ENCODE data around the gene IL17RC. TPM values are rescaled to one million over a fixed set of nuclear protein-coding genes. Genes with fewer than 3 reads are reported as not detected.

The IL17RC gene
- total RNA-seq, 4 donors from 2014 or later = 14.8 to 67.3 (median 47.2) TPM

DNA sequence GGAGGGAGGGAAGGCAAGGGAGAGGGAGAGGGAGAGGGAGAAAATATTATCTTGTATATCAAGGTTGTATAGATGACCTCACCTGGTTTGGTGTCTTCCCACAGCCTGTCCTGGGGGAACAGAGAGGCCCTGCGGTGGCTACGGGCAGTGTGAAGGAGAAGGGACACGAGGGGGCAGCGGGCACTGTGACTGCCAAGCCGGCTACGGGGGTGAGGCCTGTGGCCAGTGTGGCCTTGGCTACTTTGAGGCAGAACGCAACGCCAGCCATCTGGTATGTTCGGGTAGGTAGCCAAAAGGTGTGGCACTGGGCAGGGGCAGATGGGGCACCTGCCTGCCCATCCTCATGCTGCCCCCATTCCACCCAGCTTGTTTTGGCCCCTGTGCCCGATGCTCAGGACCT lies 23.8 kb downstream of the IL17RC start:
- Histone ChIP-seq H3K36me3 (peaks cover 0 to 51% of the 10 kb centered on the region in 2 donors), H3K27me3 (no peaks in the 10 kb centered on the region), H3K4me3 (no peak overlapping the region), H3K9me3 (no peaks in the 10 kb centered on the region), H3K4me1 (peaks cover 4% of the 10 kb centered on the region in 2 donors), H3K27ac (no peak overlapping the region)
- no peak for DNase-seq
- TF ChIP-seq, protein P1, sequence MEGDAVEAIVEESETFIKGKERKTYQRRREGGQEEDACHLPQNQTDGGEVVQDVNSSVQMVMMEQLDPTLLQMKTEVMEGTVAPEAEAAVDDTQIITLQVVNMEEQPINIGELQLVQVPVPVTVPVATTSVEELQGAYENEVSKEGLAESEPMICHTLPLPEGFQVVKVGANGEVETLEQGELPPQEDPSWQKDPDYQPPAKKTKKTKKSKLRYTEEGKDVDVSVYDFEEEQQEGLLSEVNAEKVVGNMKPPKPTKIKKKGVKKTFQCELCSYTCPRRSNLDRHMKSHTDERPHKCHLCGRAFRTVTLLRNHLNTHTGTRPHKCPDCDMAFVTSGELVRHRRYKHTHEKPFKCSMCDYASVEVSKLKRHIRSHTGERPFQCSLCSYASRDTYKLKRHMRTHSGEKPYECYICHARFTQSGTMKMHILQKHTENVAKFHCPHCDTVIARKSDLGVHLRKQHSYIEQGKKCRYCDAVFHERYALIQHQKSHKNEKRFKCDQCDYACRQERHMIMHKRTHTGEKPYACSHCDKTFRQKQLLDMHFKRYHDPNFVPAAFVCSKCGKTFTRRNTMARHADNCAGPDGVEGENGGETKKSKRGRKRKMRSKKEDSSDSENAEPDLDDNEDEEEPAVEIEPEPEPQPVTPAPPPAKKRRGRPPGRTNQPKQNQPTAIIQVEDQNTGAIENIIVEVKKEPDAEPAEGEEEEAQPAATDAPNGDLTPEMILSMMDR (IDR thresholded peaks at IDR 0.05 in 4 of 5, conservative IDR thresholded peaks at IDR 0.05 in 1 of 5) = no peak
- TF ChIP-seq POLR2A (IDR thresholded peaks at IDR 0.05) = no peak
- ATAC-seq = no peak
- in situ Hi-C loops (cut with MboI; ENCODE audit: low sequenced_read_pairs in 4 of 4) (no loop called here), intact Hi-C loops (cut with DNase I; ENCODE audit: low total_unique reads) (no loop called here)

DNA sequence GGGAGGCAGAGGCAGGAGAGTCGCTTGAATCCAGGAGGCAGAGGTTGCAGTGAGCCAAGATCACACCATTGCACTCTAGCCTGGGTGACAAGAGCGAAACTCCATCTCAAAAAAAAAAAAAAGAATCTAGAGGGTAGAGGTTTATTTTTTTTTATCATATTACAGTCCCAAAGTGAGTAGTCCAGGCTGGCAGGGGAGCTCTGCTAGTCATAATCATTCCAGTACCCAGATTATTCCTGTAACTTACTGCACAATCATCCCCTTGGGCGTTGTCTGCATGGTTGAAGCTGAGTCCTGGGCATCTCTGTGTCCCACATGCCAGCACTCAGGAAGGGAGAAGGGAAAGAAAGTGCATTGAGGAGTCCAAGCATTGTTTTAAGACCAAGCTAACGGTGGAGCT lies 25.3 kb downstream of the IL17RC start:
- in situ Hi-C loops (cut with MboI; ENCODE audit: low sequenced_read_pairs in 4 of 4) = no loop called here
- DNase-seq (no peak), ATAC-seq (no peak)
- Histone ChIP-seq H3K4me3 (no peak overlapping the region), H3K4me1 (peaks cover 0 to 9% of the 10 kb centered on the region in 2 donors), H3K9me3 (no peaks in the 10 kb centered on the region), H3K36me3 (peaks cover 0 to 40% of the 10 kb centered on the region in 2 donors), H3K27me3 (no peaks in the 10 kb centered on the region), H3K27ac (no peak overlapping the region)
- intact Hi-C loops (cut with DNase I; ENCODE audit: low total_unique reads) = no loop called here
- TF ChIP-seq, protein P1 (IDR thresholded peaks at IDR 0.05 in 4 of 5, conservative IDR thresholded peaks at IDR 0.05 in 1 of 5) = no peak
- TF ChIP-seq POLR2A (IDR thresholded peaks at IDR 0.05) = no peak

DNA sequence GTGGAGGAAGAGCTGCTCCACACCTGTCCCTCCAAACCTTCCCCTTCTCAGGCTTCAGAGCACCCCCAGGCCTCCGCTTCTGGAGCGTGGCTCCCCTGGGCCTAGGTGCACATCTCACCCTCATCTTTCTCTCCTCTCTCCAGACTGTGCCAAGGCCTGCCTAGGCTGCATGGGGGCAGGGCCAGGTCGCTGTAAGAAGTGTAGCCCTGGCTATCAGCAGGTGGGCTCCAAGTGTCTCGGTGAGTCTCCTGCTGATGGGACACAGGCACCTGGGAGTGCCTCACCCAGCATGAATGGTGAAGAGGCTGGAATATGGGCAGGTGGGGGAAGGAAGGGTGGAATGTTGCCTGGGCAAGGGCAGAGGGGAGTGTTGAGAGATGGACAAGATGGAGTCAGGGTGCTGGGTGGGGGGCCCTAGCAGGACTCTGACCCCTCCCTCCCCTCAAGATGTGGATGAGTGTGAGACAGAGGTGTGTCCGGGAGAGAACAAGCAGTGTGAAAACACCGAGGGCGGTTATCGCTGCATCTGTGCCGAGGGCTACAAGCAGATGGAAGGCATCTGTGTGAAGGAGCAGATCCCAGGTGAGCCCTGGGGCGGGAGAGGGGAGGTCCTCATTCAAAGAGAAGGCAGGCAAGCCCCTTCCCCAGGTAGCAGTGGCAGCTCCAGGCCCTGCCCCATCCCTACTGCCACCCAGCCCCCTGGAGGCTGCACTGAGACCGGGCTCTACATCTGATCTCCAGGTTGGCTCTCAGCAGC lies 26.2 kb downstream of the IL17RC start:
- H3K36me3 ChIP-seq = peaks cover 0 to 30% of the 10 kb centered on the region in 2 donors
- DNase-seq (no peak), ATAC-seq (no peak)
- intact Hi-C loops (cut with DNase I; ENCODE audit: low total_unique reads) (no loop called here), in situ Hi-C loops (cut with MboI; ENCODE audit: low sequenced_read_pairs in 4 of 4) (no loop called here)
- TF ChIP-seq POLR2A (IDR thresholded peaks at IDR 0.05) = no peak
- TF ChIP-seq, protein P1 (IDR thresholded peaks at IDR 0.05 in 4 of 5, conservative IDR thresholded peaks at IDR 0.05 in 1 of 5) = no peak
- H3K4me3 ChIP-seq = no peak overlapping the region
- H3K27ac ChIP-seq = no peak overlapping the region
- H3K9me3 ChIP-seq = no peaks in the 10 kb centered on the region
- peaks cover 7 to 16% of the 10 kb centered on the region in 2 donors for H3K4me1 ChIP-seq
- H3K27me3 ChIP-seq = no peaks in the 10 kb centered on the region

DNA sequence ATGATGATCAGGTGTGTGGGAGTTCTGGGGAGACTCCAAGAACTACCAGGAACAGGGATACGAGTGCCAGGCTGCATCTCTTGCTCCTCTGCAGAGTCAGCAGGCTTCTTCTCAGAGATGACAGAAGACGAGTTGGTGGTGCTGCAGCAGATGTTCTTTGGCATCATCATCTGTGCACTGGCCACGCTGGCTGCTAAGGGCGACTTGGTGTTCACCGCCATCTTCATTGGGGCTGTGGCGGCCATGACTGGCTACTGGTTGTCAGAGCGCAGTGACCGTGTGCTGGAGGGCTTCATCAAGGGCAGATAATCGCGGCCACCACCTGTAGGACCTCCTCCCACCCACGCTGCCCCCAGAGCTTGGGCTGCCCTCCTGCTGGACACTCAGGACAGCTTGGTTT lies 27.4 kb downstream of the IL17RC start:
- DNase-seq (no peak), ATAC-seq (no peak)
- Histone ChIP-seq H3K4me3 (no peak overlapping the region), H3K36me3 (peaks cover 0 to 23% of the 10 kb centered on the region in 2 donors), H3K27me3 (no peaks in the 10 kb centered on the region), H3K4me1 (peaks cover 7 to 16% of the 10 kb centered on the region in 2 donors), H3K27ac (no peak overlapping the region), H3K9me3 (no peaks in the 10 kb centered on the region)
- in situ Hi-C loops (cut with MboI; ENCODE audit: low sequenced_read_pairs in 4 of 4) = no loop called here
- intact Hi-C loops (cut with DNase I; ENCODE audit: low total_unique reads) = no loop called here
- TF ChIP-seq, protein P1 (IDR thresholded peaks at IDR 0.05 in 4 of 5, conservative IDR thresholded peaks at IDR 0.05 in 1 of 5) = no peak
- TF ChIP-seq POLR2A (IDR thresholded peaks at IDR 0.05) = no peak
